COR-L47 (cell line): ENCODE results near the gene ZNF654.
"Not testable (repeated sequence)": the region's sequence is repeated elsewhere in the genome, so short reads cannot be mapped to it uniquely, and the experiment has no call there.

Source experiments
- DNase-seq: peaks from one replicate; lab custom pipeline; 2025; lab: John Stamatoyannopoulos, UW

ZNF654 gene

DNA sequence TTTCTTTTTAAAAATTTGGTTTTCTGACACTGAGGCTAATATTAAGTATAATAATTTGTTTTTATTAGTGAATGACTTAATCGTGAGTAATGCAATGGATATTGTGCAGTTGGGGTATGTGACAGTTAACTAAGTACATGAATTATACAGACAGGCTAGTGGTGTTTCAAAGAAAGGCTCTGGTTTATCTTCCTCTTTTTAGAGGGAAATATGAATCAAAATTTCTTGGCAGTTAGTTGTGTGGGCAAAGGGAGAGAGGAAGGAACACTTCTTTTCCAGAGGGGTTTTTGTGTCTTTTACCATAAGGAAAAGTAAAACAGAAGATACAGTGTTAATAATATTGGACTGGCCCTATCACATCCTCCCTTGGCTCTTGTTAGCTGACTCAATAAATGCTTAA lies 2.7 kb downstream of the ZNF654 start:
- DNase-seq = no peak

DNA sequence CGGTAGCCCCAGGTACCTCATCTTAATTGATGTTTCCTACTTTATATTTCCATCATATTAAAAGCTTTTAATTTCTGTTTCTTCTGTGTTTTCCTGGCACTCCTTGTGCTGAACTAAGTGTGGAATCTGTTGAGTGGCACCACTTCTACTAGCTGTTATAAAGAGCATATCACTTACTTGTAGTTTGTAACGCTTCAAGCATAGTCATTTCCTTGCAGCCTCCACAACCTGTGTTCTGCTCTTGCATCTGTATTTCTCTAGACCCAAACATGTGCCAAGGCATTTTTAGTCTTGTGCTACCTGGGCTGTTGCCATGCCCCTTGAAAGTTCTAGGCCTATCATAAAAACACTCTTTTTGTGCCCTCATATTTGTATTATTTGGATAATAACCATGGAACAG lies 16.0 kb downstream of the ZNF654 start:
- DNase-seq = no peak

DNA sequence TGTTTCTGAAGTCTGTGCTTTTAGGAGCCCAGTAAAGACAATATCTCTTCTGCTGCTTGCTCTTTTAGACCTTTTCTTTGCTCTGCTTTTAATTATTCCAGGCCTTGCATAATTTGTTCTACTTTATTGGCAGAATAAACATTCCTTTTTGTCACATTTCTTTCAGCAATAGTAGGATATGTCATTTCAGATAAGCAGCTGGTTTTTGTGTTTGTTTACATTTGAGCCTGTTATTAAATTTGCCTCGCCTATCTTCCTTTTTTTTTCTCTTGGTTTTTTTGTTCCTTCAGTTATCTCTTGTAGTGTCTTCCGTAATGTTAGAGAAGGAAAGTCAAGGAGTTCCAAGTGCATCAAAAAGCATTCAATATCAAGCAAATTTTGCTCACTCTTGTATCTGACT lies 16.4 kb downstream of the ZNF654 start:
- no peak for DNase-seq

DNA sequence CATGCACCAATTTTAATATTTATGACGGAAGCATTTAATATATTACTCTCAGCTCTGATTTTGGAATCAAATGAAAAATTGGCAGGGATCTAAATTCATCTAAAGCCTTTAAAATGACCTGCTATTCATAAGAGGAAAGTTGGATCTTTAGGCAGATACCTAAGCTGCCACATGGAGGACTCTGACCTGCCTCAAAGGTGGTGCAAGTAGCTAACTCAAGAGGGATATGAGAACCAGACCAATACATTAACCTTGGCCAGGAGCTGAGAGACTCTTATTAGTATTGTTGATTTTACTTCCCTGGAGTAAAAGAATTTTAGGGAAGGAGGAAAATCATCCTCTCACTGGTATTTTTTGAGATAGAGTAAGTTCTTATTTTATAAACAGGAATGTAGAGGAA lies 17.7 kb downstream of the ZNF654 start:
- DNase-seq = no peak

- DNase-seq = no peak
These were observed 19.9 kb downstream of the ZNF654 start for GRCh38 chr3:88078932-88079331.

DNA sequence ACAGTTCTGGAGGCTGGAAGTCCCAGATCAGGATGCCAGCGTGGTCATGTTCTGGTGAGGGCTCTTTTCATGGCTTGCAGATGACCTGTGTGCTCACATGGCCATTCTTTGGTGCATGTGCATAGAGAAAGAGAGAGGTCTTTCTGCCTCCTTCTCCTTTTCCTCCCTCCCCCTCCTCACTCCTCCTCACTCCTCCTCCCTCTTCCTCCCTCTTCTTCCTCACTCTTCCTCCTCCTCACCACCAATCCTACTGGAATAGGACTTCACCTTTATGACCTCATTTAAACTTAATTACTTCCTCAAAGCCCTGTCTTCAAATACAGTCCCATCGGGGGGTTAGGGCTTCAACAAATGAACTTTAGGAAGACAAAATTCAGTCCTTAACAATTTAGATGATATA lies 23.8 kb downstream of the ZNF654 start:
- DNase-seq = no peak

- no peak for DNase-seq
These were observed 25.0 kb downstream of the ZNF654 start for GRCh38 chr3:88084097-88084501.

- no peak for DNase-seq
These were observed 31.6 kb downstream of the ZNF654 start for GRCh38 chr3:88090681-88091080.

DNA sequence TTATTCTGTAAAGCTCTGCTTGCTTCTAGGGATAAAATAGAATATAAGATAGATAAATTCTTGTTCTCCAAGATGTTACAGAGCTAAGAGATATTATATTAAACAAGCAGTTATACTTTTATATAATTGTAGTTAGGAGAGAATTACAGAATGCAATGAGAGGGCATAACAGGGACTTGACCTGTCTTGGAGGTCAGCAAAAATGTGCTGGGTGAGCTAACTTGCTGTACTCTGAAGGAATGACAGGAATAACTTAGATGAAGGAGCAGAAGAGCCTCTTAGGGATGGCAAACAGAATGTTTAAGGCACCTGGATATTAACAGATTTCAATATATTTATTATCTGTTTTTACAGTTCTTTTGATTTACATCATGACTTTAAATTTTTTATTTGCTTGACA lies 33.2 kb downstream of the ZNF654 start:
- DNase-seq = no peak

GRCh38 chr3:88093266-88093665 lies 34.2 kb downstream of the ZNF654 start:
- DNase-seq = no peak

GRCh38 chr3:88101142-88101541 lies 42.1 kb downstream of the ZNF654 start:
- no peak for DNase-seq

DNA sequence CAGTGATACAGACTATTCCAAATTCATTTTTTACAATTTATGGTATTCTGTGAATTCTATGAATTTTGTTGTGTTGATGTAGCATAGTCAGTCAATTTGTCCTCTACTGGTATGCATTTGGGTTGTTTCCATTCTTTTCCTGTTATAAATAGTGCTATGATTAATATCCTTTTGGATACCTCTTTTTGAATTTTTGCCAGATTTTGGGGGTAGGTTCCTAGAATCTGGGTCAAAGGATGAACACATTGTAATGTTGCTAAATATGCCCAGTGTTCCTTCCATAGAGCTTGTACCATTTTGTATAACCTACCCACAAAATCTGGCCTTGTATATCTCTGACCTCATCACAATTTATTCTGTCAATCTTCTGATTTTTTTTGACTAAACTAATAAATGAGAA lies 46.3 kb downstream of the ZNF654 start:
- no peak for DNase-seq

GRCh38 chr3:88112289-88112688 lies 53.2 kb downstream of the ZNF654 start:
- DNase-seq = no peak

- DNase-seq = peak; percentile 41
These were observed 54.5 kb downstream of the ZNF654 start for GRCh38 chr3:88113311-88114162.

- DNase-seq = no peak
These were observed 56.0 kb downstream of the ZNF654 start for GRCh38 chr3:88114878-88115549.

- no peak for DNase-seq
These were observed 58.6 kb downstream of the ZNF654 start for GRCh38 chr3:88117683-88118082.

DNA sequence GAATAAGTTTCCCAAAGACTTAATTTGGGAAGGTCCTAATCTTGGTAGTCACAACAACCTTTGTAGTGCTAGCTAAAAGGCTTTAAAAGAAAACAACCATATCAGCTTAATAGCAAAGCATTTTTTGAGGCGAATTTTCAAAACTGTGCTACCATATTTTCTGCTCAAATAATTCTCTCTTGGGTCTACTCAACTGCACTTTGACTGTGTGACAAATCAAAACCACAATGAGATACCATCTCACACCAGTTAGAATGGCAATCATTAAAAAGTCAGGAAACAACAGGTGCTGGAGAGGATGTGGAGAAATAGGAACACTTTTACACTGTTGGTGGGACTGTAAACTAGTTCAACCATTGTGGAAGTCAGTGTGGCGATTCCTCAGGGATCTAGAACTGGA lies 59.5 kb downstream of the ZNF654 start:
- DNase-seq = not testable (repeated sequence)

GRCh38 chr3:88123526-88123925 lies 64.5 kb downstream of the ZNF654 start:
- DNase-seq = no peak

GRCh38 chr3:88131695-88132094 lies 72.6 kb downstream of the ZNF654 start:
- no peak for DNase-seq

- DNase-seq = no peak
These were observed 73.8 kb downstream of the ZNF654 start for GRCh38 chr3:88132894-88133293.

- no peak for DNase-seq
These were observed 74.7 kb downstream of the ZNF654 start for GRCh38 chr3:88133711-88134263.

DNA sequence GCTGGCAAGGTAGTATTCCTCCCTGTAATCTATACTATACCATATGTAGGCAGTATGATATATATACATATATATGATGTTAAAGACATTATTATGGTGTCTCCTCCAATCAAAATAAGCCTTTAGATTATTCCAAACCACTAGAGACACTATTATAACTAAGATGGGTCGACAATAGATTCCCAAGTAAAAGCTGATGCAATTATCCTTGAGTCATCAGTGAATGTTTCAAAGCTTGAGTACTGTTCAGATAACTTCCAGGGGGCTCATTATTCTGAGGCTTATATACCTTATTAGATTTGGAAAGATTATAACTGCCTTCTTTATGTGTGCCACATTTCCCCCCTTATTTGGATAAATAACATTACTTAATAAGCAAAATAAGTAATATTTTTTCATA lies 78.8 kb downstream of the ZNF654 start:
- no peak for DNase-seq

GRCh38 chr3:88141458-88142083 lies 82.5 kb downstream of the ZNF654 start:
- no peak for DNase-seq
